SK-N-SH treated with all-trans-retinoic acid at 6 μM for 48 hours (cell line): ENCODE measurements around the gene CRABP1.

ENCODE experiments used
- ARNTL ChIP-seq: fragments of 450-650 bp; formaldehyde crosslinking; IDR thresholded peaks from 2 replicates; pipeline ENCODE4 v1.5.0; 2020; ENCODE audit warnings: low read depth, mild to moderate bottlenecking, moderate library complexity, borderline replicate concordance
- CSDC2 ChIP-seq: fragments of 250-450 bp; sonication (Bioruptor Pico); IDR thresholded peaks from 2 replicates; pipeline ENCODE4 v1.5.0; 2020; ENCODE audit warnings: mild to moderate bottlenecking, moderate library complexity
- ESRRG ChIP-seq: fragments of 250-450 bp; sonication (Bioruptor Pico); IDR thresholded peaks from 2 replicates; pipeline ENCODE4 v1.6.1; 2021; ENCODE audit warnings: mild to moderate bottlenecking
- GLIS3 ChIP-seq: fragments of 250-450 bp; sonication (Bioruptor Pico); IDR thresholded peaks from 2 replicates; pipeline ENCODE4 v1.5.0; 2020; ENCODE audit warnings: mild to moderate bottlenecking, moderate library complexity
- ISL1 ChIP-seq: fragments of 250-450 bp; sonication (Bioruptor Pico); IDR thresholded peaks from 2 replicates; pipeline ENCODE4 v2.1.2; 2022; ENCODE audit warnings: mild to moderate bottlenecking, moderate library complexity
- PATZ1 ChIP-seq: fragments of 250-450 bp; sonication (Bioruptor Pico); IDR thresholded peaks from 2 replicates; pipeline ENCODE4 v1.8.0; 2020; ENCODE audit warnings: mild to moderate bottlenecking, moderate library complexity, borderline replicate concordance
- RARB ChIP-seq: fragments of 250-450 bp; sonication (Bioruptor Pico); IDR thresholded peaks from 2 replicates; pipeline ENCODE4 v1.8.0; 2021; ENCODE audit warnings: mild to moderate bottlenecking, moderate library complexity
- SNAI2 ChIP-seq: fragments of 250-450 bp; sonication (Bioruptor Pico); IDR thresholded peaks from 2 replicates; pipeline ENCODE4 v1.5.0; 2020; ENCODE audit warnings: mild to moderate bottlenecking, moderate library complexity
- ZFP3 ChIP-seq: fragments of 250-450 bp; sonication (Bioruptor Pico); IDR thresholded peaks from 2 replicates; pipeline ENCODE4 v1.5.0; 2020; ENCODE audit warnings: mild to moderate bottlenecking, moderate library complexity
- ZFP30 ChIP-seq: fragments of 450-650 bp; formaldehyde crosslinking; IDR thresholded peaks from 2 replicates; pipeline ENCODE4 v1.5.0; 2022; ENCODE audit warnings: mild to moderate bottlenecking, moderate library complexity
- ZNF70 ChIP-seq: fragments of 450-650 bp; formaldehyde crosslinking; IDR thresholded peaks from 2 replicates; pipeline ENCODE4 v1.5.0; 2020; ENCODE audit warnings: mild to moderate bottlenecking, moderate library complexity
- ZNF8 ChIP-seq: fragments of 450-650 bp; formaldehyde crosslinking; IDR thresholded peaks from 2 replicates; pipeline ENCODE4 v1.5.0; 2020; ENCODE audit warnings: mild to moderate bottlenecking, moderate library complexity
- TF ChIP-seq, protein P1 (sequence below): fragments of 250-450 bp; sonication (Bioruptor Pico); IDR thresholded peaks from 2 replicates; pipeline ENCODE4 v1.5.1; 2020; ENCODE audit warnings: low read depth, mild to moderate bottlenecking, moderate library complexity
- TF ChIP-seq, protein P2 (sequence below): fragments of 250-450 bp; sonication (Bioruptor Pico); IDR thresholded peaks from 2 replicates; pipeline ENCODE4 v1.8.0; 2021; ENCODE audit warnings: low read depth, mild to moderate bottlenecking, moderate library complexity, borderline replicate concordance

DNA sequence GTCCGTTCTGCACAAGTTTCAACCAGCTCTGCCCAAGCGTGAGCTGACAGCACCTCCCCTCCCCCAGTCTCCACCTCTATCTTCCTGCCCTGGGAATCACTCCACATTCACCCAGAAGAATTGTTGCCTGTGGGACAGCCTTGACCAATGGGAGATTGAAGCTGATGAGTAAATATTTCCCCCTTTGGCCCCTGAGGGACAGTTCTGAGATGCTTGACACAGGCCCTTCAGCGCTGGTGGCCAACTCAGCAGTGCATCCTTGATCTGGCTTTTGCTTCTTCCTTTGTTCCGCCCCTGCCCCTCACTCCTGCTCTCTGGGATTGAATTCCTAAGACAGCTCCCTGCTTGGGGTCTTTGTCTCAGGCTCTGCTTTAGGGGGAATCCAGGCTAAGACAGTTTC, 27.6 kb upstream of the CRABP1 start:
- TF ChIP-seq PATZ1 (CRISPR knock-in tag): no peak
- TF ChIP-seq SNAI2 (CRISPR knock-in tag): no peak
- TF ChIP-seq ARNTL (CRISPR knock-in tag): no peak
- no peak for TF ChIP-seq ISL1 (CRISPR knock-in tag)
- TF ChIP-seq ESRRG (CRISPR knock-in tag): no peak
- TF ChIP-seq, protein P1, sequence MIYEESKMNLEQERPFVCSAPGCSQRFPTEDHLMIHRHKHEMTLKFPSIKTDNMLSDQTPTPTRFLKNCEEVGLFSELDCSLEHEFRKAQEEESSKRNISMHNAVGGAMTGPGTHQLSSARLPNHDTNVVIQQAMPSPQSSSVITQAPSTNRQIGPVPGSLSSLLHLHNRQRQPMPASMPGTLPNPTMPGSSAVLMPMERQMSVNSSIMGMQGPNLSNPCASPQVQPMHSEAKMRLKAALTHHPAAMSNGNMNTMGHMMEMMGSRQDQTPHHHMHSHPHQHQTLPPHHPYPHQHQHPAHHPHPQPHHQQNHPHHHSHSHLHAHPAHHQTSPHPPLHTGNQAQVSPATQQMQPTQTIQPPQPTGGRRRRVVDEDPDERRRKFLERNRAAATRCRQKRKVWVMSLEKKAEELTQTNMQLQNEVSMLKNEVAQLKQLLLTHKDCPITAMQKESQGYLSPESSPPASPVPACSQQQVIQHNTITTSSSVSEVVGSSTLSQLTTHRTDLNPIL (CRISPR knock-in tag): no peak
- no peak for TF ChIP-seq ZNF8 (CRISPR knock-in tag)
- TF ChIP-seq GLIS3: no peak
- TF ChIP-seq, protein P2, sequence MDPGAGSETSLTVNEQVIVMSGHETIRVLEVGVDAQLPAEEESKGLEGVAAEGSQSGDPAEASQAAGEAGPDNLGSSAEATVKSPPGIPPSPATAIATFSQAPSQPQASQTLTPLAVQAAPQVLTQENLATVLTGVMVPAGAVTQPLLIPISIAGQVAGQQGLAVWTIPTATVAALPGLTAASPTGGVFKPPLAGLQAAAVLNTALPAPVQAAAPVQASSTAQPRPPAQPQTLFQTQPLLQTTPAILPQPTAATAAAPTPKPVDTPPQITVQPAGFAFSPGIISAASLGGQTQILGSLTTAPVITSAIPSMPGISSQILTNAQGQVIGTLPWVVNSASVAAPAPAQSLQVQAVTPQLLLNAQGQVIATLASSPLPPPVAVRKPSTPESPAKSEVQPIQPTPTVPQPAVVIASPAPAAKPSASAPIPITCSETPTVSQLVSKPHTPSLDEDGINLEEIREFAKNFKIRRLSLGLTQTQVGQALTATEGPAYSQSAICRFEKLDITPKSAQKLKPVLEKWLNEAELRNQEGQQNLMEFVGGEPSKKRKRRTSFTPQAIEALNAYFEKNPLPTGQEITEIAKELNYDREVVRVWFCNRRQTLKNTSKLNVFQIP (CRISPR knock-in tag): no peak
- no peak for TF ChIP-seq ZNF70 (CRISPR knock-in tag)
- TF ChIP-seq ZFP30 (CRISPR knock-in tag): no peak
- no peak for TF ChIP-seq CSDC2
- TF ChIP-seq RARB (CRISPR knock-in tag): no peak
- TF ChIP-seq ZFP3 (CRISPR knock-in tag): no peak
